HG03108 (cell line): ENCODE measurements around the gene PSMA5.
"Not testable (repeated sequence)": the region's sequence is repeated elsewhere in the genome, so short reads cannot be mapped to it uniquely, and the experiment has no call there.

ENCODE experiments used
- ATAC-seq: cut with Tn5 transposase; IDR thresholded peaks from one replicate; pipeline ENCODE4 v1.9.1; 2021; ENCODE audit warnings: moderate library complexity; ENCODE audit not compliant: unreplicated experiment

The PSMA5 gene

GRCh38 chr1:109392788-109393616 is 33.2 kb downstream of the PSMA5 start:
- ATAC-seq: no peak

GRCh38 chr1:109392037-109392787 is 34.0 kb downstream of the PSMA5 start:
- ATAC-seq: peak; percentile 15

- ATAC-seq: peak; percentile 73
Measured at GRCh38 chr1:109391626-109392025, 34.6 kb downstream of the PSMA5 start.

GRCh38 chr1:109391157-109391556 is 35.1 kb downstream of the PSMA5 start:
- ATAC-seq: no peak

- no peak for ATAC-seq
Measured at GRCh38 chr1:109389638-109390341, 36.5 kb downstream of the PSMA5 start.

GRCh38 chr1:109388884-109389637 is 37.2 kb downstream of the PSMA5 start:
- no peak for ATAC-seq

- no peak for ATAC-seq
Measured at GRCh38 chr1:109388208-109388711, 38.0 kb downstream of the PSMA5 start.

- no peak for ATAC-seq
Measured at GRCh38 chr1:109386054-109386717, 40.1 kb downstream of the PSMA5 start.

- no peak for ATAC-seq
Measured at GRCh38 chr1:109385417-109385816, 40.8 kb downstream of the PSMA5 start.

GRCh38 chr1:109383854-109384253 is 42.4 kb downstream of the PSMA5 start:
- no peak for ATAC-seq

GRCh38 chr1:109383087-109383779 is 43.0 kb downstream of the PSMA5 start:
- ATAC-seq: no peak

GRCh38 chr1:109381573-109381972 is 44.7 kb downstream of the PSMA5 start:
- no peak for ATAC-seq

- ATAC-seq: no peak
Measured at GRCh38 chr1:109379907-109380306, 46.3 kb downstream of the PSMA5 start.

- ATAC-seq: no peak
Measured at GRCh38 chr1:109379422-109379821, 46.8 kb downstream of the PSMA5 start.

- ATAC-seq: no peak
Measured at GRCh38 chr1:109377698-109378097, 48.5 kb downstream of the PSMA5 start.

- ATAC-seq: not testable (repeated sequence)
Measured at GRCh38 chr1:109373696-109374095, 52.6 kb downstream of the PSMA5 start.

- ATAC-seq: no peak
Measured at GRCh38 chr1:109373126-109373525, 53.1 kb downstream of the PSMA5 start.

GRCh38 chr1:109372281-109372680 is 54.0 kb downstream of the PSMA5 start:
- no peak for ATAC-seq

GRCh38 chr1:109371341-109371739 is 54.9 kb downstream of the PSMA5 start:
- ATAC-seq: no peak
